Stimulated activated CD4-positive, alpha-beta T cell treated with anti-CD3 and anti-CD28 coated beads, Interleukin-1b, Interleukin-23, amount 100 ng/mL, for 1 hour (primary cell): ENCODE data around the gene FOXB1.

ENCODE experiments used
- DNase-seq, 2 donors: peaks; one replicate each; pipeline ENCODE4 v3.0.0-alpha.2; 2020; ENCODE audit warnings: low read depth in 2 of 2

FOXB1 gene

DNA sequence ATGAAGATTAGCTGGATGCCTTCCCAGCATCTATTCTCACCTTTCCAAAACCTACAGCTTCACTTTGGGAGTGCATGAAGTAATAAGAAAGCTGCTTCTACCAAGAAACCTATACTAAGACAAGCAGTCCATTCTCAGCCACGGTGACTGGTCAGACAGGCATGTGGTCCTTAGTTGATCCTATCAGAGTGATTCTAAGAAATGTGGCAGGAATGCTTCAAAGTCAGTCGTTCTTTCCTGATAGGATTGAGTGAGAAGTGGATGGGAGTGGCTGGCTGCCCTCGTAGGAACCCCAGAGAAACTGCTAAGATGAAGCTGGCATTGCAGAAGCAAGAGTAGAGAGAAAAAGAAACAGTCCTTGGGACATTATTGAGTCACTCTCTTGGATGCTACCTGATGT, 16.6 kb downstream of the FOXB1 start:
- DNase-seq = no peak

DNA sequence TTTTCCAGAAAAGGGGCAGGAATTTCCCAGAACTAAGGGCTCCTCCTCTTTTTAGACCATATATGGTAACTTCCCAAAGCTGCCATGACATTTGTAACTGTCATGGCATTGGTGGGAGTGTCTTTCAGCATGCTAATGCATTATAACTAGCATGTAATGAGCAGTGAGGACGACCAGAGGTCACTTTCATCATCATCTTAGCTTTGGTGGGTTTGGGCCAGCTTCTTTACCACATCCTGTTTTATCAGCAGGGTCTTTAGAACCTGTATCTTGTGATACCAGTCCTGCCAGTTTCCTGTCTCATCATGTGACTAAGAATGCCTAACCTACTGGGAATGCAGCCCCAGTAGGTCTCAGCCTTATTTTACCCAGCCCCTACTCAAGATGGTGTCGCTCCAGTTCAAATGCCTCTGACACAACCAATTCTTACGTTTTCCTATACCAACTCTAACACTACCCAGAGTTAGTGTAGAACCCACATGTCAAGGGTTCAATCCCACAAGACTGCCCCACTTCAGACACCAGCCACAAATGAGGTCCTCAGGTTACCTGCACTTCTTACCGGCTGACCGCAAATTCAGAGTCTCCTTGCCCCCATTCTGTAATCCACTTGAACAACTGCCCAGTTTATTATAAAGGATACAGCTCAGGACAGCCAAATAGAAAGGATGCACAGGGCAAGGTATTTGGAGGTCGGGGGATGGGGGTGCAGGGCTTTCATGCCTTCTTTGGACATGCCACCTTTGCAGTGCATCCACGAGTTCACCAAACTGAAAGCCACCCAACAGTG, 17.7 kb downstream of the FOXB1 start:
- no peak for DNase-seq

DNA sequence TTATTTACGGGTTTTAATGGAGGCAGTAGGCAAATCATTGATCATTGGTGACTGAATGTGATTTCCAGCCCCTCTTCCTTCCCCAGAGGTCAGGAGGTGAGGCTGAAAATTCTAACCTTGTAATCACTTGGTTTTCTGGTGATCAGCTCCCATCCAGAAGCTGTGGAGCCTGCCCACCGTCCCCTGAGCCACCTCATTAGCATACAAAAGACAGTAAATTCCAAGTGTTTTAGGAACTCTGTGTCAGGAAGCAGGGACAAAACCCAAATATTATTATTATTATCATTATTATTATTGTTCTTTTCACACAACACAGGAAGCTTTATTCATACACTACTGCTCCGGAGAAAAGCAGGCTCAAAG, 18.2 kb downstream of the FOXB1 start:
- DNase-seq = no peak

DNA sequence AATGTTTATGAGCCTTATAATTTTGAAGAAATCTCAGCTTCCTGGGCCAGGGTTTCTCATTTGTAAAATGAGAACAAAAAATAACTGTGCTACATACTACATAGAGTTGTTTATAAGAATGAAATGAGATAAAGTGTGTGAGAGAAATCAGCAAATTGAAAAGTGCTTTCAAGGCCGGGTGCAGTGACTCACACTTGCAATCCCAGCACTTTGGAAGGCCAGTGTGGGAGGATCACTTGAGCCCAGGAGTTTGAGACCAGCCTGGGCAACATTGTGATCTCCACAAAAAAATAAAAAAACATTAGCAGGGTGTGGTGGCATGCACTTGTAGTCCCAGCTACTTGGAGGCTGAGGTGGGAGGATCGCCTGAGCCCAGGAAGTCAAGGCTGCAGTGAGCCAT, 22.4 kb downstream of the FOXB1 start:
- DNase-seq = no peak

DNA sequence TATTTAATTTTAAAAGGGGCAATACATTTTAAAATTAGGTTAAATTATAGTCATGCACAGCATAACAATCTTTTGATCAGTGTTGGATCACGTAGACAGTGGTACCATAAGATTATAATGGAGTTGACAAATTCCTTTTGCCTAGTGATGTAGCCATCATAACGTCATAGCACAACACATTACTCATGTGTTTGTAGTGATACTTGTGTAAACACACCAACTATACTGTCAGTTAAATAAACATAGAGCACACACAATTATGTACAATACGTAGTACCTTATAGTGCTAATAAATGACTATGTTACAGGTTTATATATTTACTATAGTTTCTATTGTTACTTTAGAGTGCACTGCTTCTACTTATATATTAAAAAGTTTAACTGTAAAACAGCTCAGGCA, 31.2 kb downstream of the FOXB1 start:
- no peak for DNase-seq

DNA sequence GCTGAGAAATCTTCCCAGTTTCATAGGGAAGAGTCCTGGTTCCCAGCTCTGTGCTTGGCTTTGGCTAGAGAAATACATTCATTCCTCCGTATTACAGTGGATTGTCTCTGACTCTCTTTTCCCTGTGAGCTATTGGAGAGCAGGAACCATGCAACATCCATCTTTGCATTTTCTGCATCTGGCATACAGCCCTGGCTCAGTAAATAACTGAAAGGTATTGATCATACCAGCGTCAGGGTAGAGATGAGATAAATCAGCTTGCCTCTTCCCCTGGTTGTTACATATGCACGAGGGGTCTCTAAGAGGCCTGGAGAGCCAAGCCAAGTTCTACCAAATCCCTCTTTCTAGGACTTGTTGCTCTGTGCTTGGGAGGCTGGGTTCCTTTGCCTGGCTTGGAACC, 35.2 kb downstream of the FOXB1 start:
- DNase-seq = no peak

DNA sequence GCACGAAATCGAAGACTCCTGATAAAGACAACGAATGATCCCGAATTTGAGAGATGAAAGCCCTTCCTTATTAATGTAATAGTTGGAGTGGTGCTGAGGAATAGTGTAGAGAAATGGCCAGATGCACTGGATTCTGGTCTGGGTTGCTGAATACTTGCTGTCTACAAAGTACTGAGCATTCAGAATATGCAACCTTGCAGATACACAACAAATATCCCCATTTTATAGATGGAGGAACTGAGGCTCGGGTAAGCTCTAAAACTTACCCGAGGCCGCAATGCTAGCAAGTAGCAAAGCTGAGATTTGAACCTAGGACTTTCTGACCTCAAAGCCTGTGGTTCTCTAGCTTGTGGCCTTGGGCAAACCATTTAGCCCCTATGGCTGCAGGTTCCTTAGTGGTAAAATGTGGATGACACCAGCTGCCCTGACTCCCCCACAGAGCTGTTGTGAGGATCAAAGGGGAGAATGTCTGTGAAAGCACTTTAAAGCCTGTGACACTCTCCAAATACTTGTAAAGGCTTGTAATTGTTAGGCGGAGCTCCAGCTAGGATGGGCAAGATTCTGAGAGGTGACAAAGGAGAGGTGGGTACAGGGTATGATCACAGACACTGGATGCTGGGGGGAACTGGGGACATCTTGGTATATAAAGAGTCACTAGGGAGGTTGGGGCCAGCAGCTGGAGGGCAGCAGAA, 39.8 kb downstream of the FOXB1 start:
- DNase-seq = no peak

DNA sequence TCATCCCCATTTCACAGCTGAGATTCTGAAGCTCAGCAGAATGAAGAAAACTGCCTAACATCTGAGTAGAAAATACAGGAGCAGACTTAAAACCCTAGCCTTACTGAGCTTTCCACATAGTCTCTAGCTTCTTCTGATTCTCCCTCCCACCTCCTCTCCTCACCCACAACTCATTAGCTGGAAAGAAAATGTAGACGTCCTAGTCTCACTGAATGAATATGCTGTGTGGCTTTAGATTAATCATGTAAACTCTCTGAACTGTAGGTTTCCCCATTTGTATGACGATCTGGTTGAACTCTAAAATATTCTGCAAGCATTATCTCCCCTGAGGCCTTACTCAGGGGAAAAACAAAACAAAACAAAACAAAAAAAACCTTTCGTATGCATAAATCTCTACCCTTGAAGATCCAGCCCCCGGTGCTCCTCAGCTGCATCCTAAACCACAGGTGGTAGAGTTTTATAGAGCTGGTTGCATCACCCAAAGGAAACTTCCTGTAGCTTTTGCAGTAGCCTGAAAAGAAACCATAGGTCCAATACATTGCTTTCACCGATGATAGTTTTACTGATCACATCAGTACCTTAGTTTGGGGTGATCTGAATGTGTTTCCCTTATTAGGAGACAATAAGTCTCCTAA, 40.6 kb downstream of the FOXB1 start:
- DNase-seq = no peak

DNA sequence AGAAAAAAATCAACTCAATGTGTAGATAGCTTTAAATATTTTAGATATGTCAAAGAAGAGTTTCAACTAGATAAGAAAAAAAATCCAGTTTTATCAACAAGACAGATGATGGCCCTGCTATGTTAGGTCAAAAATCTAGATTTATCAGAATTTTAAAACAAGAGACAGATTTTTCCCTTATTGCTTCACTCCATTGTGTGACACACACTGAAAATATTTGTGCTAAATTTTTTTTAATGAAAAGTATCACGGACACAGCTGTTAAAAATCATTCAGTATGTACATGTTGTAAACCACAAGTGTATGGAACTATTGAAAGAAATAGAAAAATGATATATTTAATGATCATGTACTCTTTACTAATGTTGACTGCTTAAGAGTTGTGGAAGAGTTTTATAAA, 43.6 kb downstream of the FOXB1 start:
- no peak for DNase-seq

DNA sequence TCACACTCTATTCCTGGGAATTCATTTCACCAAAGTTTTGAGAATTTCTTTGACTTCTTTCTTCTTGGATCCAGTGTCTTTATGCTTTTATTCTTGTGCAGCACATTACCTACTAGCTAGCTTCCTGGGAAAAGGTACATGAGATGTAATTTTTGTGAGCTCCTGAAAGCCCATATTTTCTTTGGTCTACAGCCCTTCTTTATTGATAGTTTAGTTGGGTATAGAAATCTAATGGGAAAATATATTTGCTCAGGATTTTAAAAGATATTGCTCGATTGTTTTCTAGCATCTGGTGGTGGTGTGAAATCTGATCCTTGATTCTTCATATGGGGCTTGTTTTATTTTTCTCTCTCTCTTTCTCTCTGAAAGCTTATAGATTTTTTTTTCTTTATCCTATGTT, 45.8 kb downstream of the FOXB1 start:
- no peak for DNase-seq

DNA sequence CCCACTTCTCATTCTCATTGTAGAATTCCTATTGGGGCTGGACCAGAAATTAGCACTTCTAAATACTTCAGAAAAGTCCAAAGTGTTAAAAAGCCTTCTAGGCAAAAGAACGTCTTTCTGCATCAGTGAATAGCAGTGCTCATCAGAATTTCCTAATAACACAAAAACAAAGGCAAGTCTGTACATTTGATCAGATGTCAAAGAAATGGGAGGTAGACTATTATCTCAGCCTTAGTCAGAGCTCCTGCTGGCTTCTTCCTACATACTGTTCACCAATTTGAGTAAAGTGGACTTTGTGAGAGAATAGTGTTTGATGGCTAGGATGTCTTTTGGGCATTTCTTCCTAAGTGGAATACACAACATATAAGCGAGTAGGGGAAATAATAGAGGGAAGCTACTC, 48.7 kb downstream of the FOXB1 start:
- DNase-seq = no peak

DNA sequence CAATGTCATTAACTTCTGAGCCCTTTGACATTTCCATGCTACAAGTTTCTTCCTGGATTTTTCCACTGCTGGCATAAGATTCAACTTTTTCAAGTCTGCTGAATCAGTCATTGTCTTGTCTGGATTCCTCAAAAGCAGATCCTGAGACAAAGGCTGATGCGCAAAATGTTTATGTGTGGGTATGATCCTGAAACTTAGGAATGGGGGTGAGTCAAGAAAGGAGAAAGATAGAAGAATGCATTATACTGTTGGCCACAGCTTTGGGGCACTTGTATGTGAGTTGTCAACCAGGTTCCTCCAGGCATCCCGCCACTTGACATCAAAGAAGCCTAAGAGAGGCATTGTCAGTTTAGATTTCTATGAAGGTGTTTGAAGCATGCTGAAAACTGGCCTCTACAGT, 50.4 kb downstream of the FOXB1 start:
- DNase-seq = no peak
